ENCODE measurements around the gene NOP9.

The NOP9 gene

DNA sequence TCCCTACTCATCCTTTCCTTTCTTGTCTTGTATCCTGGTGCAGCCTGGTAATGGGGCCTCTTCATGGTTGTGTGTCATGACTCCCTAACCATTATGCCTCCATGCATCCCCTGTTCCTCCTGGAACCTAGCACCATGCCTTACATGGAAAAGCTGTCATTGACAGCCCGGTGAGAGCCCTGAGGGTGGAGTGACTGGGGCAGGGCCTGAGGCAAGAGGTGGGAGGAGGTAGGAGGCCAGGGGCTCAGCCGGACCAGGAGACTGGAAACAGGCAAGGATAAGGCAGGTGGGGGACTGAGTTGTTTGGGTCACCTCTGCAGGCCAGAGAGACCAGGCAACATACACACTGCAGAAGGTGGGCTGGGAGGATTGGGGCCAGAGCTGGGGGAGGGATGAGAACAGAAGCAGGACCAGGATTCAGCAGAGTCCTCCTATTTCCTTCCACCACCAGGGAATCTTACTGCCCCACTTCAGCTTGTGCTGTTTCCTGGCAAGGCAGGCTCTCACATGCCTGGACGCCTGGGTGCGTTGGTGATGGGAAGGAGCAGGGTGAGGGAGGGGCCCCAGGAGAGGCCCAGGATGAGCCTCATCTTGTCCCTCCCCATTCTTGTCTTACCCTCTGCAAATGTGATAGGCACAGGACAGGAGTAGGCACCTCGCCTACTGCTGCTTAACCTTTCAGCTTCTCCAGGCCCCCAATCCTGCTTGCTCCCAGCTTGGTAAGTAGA, 10.1 kb downstream of the NOP9 start, which contains the start of gene LTB4R2:
Gene LTB4R2 (plus strand): TSS at position 603 of the 727 bp plus-strand sequence. CDS start 525 bp downstream, outside the sequence.
- H3K27ac Mint-ChIP-seq, result peak within 1 kb of the TSS; percentile 87
- H3K4me1 Mint-ChIP-seq, result peaks cover 66% of the 10 kb centered on the region
- H3K36me3 Mint-ChIP-seq, result peaks cover 14% of the 10 kb centered on the region
- no peaks in the 10 kb centered on the region for H3K9me3 Mint-ChIP-seq
- no peaks in the 10 kb centered on the region for H3K27me3 Mint-ChIP-seq
- H3K4me3 Mint-ChIP-seq, result peak within 1 kb of the TSS; percentile 83

GRCh38 chr14:24310265-24310645, 10.6 kb downstream of the NOP9 start:
- Mint-ChIP-seq H3K9me3 (no peaks in the 10 kb centered on the region), H3K27me3 (no peaks in the 10 kb centered on the region), H3K4me1 (peaks cover 71% of the 10 kb centered on the region), H3K27ac (peak overlapping the region; percentile 87), H3K36me3 (peaks cover 11% of the 10 kb centered on the region), H3K4me3 (peak overlapping the region; percentile 83)

- Mint-ChIP-seq H3K9me3 (no peaks in the 10 kb centered on the region), H3K4me1 (peaks cover 75% of the 10 kb centered on the region), H3K27ac (peak within 1 kb of the TSS; percentile 87), H3K36me3 (peaks cover 7% of the 10 kb centered on the region), H3K4me3 (peak within 1 kb of the TSS; percentile 83), H3K27me3 (no peaks in the 10 kb centered on the region)
Observed at GRCh38 chr14:24310646-24311604, 11.3 kb downstream of the NOP9 start, which contains the start of gene LTB4R. Gene LTB4R (plus strand): TSS chr14:24311502. CDS start chr14:24315652, 4,150 bp downstream.

GRCh38 chr14:24311837-24312615, 12.4 kb downstream of the NOP9 start:
- Mint-ChIP-seq H3K27me3 (no peaks in the 10 kb centered on the region), H3K4me1 (peaks cover 75% of the 10 kb centered on the region), H3K27ac (peak overlapping the region; percentile 82), H3K36me3 (peaks cover 4% of the 10 kb centered on the region), H3K9me3 (no peaks in the 10 kb centered on the region), H3K4me3 (peak overlapping the region; percentile 80)

- Mint-ChIP-seq H3K4me1 (peaks cover 76% of the 10 kb centered on the region), H3K27me3 (no peaks in the 10 kb centered on the region), H3K36me3 (peaks cover 6% of the 10 kb centered on the region), H3K27ac (peak overlapping the region; percentile 82), H3K4me3 (peak overlapping the region; percentile 80), H3K9me3 (no peaks in the 10 kb centered on the region)
Observed at GRCh38 chr14:24312736-24313507, 13.3 kb downstream of the NOP9 start.

- Mint-ChIP-seq H3K27me3 (no peaks in the 10 kb centered on the region), H3K36me3 (peaks cover 3% of the 10 kb centered on the region), H3K9me3 (no peaks in the 10 kb centered on the region), H3K4me3 (peak overlapping the region; percentile 35), H3K27ac (peak overlapping the region; percentile 56), H3K4me1 (peaks cover 70% of the 10 kb centered on the region)
Observed at GRCh38 chr14:24313913-24314312, 14.3 kb downstream of the NOP9 start.

DNA sequence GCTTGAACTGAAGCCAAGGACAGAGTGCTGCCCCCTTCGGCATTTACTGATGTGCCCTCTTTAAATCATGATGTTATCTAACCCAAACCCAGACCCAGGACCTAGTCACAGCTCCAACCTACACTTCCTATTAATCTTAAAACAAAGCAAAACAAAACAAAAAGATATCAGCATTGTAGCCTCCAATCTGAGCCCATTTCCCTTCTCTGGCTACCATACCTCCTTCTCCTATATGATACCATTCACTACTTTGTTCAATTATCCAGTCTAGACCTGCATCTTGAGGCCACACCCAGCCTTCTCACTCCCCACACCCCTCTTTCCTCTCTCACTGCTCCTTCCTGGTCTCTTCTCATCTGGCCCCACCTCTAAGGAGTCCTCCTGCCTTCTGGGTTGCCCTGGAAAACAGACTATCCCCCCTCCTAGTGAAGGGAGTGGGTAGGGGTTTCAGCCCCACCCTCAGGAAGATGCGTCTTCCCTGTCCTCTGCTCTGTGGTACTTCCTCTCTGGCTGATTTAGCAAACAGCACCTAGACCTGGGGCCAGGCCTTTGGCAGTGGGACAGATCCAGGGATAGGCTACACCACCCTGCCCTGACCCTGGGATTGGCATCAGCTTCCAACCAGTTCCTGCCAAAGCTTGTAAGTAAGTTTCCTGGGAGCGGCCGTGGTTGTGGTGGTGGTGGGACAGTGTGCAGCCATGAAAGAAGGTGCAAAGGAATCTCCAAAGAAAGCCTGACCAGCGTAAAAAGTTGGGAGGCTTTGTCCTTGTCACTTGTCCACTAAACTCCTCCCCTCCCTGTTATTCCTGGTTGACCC, 14.9 kb downstream of the NOP9 start:
- Mint-ChIP-seq H3K36me3 (peaks cover 3% of the 10 kb centered on the region), H3K27me3 (no peaks in the 10 kb centered on the region), H3K4me1 (peaks cover 63% of the 10 kb centered on the region), H3K9me3 (no peaks in the 10 kb centered on the region), H3K27ac (peak overlapping the region; percentile 84), H3K4me3 (peak overlapping the region; percentile 34)

- no peaks in the 10 kb centered on the region for H3K9me3 Mint-ChIP-seq
- H3K36me3 Mint-ChIP-seq, result peaks cover 3% of the 10 kb centered on the region
- H3K4me3 Mint-ChIP-seq, result no peak overlapping the region
- H3K27me3 Mint-ChIP-seq, result no peaks in the 10 kb centered on the region
- H3K4me1 Mint-ChIP-seq, result peaks cover 55% of the 10 kb centered on the region
- H3K27ac Mint-ChIP-seq, result no peak overlapping the region
Observed at GRCh38 chr14:24315243-24315806, 15.7 kb downstream of the NOP9 start.

GRCh38 chr14:24315807-24316596, 16.4 kb downstream of the NOP9 start:
- H3K4me3 Mint-ChIP-seq, result no peak overlapping the region
- no peak overlapping the region for H3K27ac Mint-ChIP-seq
- H3K36me3 Mint-ChIP-seq, result peaks cover 3% of the 10 kb centered on the region
- peaks cover 53% of the 10 kb centered on the region for H3K4me1 Mint-ChIP-seq
- H3K9me3 Mint-ChIP-seq, result no peaks in the 10 kb centered on the region
- H3K27me3 Mint-ChIP-seq, result no peaks in the 10 kb centered on the region

- peaks cover 3% of the 10 kb centered on the region for H3K36me3 Mint-ChIP-seq
- H3K4me3 Mint-ChIP-seq, result no peak overlapping the region
- no peaks in the 10 kb centered on the region for H3K27me3 Mint-ChIP-seq
- H3K27ac Mint-ChIP-seq, result no peak overlapping the region
- H3K4me1 Mint-ChIP-seq, result peaks cover 51% of the 10 kb centered on the region
- no peaks in the 10 kb centered on the region for H3K9me3 Mint-ChIP-seq
Observed at GRCh38 chr14:24316597-24316950, 16.9 kb downstream of the NOP9 start.

- no peaks in the 10 kb centered on the region for H3K27me3 Mint-ChIP-seq
- peaks cover 43% of the 10 kb centered on the region for H3K4me1 Mint-ChIP-seq
- H3K36me3 Mint-ChIP-seq, result peaks cover 2% of the 10 kb centered on the region
- H3K4me3 Mint-ChIP-seq, result peak overlapping the region; percentile 7
- H3K27ac Mint-ChIP-seq, result peak overlapping the region; percentile 35
- H3K9me3 Mint-ChIP-seq, result no peaks in the 10 kb centered on the region
Observed at GRCh38 chr14:24317141-24317928, 17.7 kb downstream of the NOP9 start.

DNA sequence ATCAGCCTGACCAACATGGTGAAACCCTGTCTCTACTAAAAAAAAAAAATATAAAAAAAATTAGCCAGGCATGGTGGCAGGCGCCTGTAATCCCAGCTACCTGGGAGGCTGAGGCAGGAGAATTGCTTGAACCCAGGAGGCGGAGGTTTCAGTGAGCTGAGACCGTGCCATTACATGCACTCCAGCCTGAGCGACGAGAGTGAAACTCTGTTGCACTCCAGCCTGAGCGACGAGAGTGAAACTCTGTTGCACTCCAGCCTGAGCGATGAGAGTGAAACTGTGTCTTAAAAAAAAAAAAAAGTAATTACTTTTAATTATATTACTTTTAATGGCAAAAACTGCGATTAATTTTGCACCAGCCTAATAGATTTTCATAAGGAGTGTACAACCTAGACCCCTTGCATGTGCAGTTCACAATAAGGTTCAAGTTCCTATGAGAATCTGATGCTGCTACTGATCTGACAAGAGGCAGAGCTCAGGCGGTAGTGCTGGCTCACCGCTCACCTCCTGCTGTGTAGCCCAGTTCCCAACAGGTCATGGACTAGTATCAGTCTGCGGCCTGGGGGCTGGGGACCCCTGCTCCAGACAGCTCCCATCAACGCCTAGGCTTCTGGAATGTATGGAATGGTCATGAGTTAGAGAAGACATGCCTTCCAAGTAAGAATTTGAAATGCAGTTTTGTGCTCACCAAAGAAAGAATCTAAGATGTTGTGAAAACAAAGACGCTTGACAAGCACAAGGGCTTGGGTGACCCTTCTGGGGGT, 21.7 kb downstream of the NOP9 start:
- no peak overlapping the region for H3K27ac Mint-ChIP-seq
- peaks cover 10% of the 10 kb centered on the region for H3K4me1 Mint-ChIP-seq
- H3K9me3 Mint-ChIP-seq, result no peaks in the 10 kb centered on the region
- no peaks in the 10 kb centered on the region for H3K27me3 Mint-ChIP-seq
- H3K36me3 Mint-ChIP-seq, result peaks cover 2% of the 10 kb centered on the region
- no peak overlapping the region for H3K4me3 Mint-ChIP-seq

All from activated naive CD4-positive, alpha-beta T cell treated with anti-CD3 and anti-CD28 coated beads, Interleukin-2, amount 50 U/mL, for 24 hours (primary cell).